ENCODE results near the gene IGSF21.

DNA sequence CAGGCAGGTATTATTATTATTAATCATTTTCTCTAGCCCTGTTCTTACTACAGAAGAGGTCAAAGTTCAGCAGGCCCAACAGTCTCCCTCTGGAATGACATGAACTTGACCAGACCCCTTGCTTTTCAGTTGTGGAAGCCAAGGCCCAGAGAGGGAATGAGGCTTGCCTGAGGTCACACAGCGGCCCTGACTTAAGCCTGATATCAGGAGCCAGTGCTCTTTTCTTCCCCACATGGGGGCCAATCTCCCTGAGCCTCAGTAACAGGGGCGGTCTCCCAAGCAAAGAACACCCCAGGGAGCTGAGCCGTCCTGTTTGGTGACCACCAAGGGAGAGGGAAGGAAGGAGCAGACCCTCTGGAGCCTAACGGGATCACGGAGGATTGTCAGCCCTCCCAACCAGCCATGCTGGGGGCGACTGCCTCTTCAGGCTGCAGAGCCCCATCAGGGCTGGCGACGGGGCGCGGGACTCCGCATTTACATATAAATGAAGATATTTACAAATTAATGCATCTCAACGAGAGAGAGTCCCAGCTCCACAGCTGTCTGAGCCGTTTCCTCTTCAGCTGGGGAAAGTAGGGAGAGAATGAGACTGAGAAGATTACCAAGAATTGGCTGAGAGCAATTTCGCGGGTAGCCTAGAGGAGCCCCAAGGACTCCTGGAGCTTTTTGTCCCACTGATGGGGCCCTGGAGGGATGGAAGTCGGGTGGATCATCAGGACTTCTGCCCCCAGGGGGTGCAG, 187.0 kb downstream of the IGSF21 start:
- TF ChIP-seq, protein P1, sequence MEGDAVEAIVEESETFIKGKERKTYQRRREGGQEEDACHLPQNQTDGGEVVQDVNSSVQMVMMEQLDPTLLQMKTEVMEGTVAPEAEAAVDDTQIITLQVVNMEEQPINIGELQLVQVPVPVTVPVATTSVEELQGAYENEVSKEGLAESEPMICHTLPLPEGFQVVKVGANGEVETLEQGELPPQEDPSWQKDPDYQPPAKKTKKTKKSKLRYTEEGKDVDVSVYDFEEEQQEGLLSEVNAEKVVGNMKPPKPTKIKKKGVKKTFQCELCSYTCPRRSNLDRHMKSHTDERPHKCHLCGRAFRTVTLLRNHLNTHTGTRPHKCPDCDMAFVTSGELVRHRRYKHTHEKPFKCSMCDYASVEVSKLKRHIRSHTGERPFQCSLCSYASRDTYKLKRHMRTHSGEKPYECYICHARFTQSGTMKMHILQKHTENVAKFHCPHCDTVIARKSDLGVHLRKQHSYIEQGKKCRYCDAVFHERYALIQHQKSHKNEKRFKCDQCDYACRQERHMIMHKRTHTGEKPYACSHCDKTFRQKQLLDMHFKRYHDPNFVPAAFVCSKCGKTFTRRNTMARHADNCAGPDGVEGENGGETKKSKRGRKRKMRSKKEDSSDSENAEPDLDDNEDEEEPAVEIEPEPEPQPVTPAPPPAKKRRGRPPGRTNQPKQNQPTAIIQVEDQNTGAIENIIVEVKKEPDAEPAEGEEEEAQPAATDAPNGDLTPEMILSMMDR (IDR thresholded peaks at IDR 0.05), result no peak
- no peak for TF ChIP-seq POLR2A (IDR thresholded peaks at IDR 0.05)
